GM12875 (cell line): ENCODE results near the gene PGM2L1.

ENCODE experiments used
- H3K4me3 ChIP-seq: one replicate; pipeline ENCODE4 v1.5.1; 2011; ENCODE audit warnings: low read depth, low read length, control low read depth
- CTCF ChIP-seq: IDR thresholded peaks from 2 replicates; pipeline ENCODE4 v1.5.1; 2011; ENCODE audit warnings: low read depth, mild to moderate bottlenecking, control low read depth, inconsistent platforms, low read length, moderate library complexity, borderline replicate concordance; ENCODE audit not compliant: insufficient read depth

Gene PGM2L1

GRCh38 chr11:74325649-74326645, 72.3 kb downstream of the PGM2L1 start:
- H3K4me3 ChIP-seq: no peak overlapping the region
- no peak for TF ChIP-seq CTCF

DNA sequence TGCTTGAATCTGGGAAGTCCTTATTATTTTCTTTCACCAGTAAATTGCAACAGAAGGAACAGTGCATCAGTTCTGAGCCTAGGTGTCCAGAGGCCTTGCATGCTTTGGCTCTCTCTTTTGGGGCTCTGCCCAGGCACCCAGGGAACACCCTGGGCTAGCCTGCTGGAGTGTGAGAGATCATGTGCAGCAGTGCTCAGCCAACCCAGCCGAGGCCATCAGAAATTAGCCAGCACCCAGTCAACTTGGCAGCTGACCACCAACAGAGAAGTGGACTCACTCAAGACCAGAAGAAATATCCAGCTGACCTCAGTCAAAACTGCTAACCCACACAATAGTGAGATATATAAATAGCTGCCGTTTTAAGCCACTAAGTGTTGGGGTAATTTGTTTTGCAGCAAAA, 75.6 kb downstream of the PGM2L1 start:
- no peak overlapping the region for H3K4me3 ChIP-seq
- no peak for TF ChIP-seq CTCF

GRCh38 chr11:74321487-74322188, 76.6 kb downstream of the PGM2L1 start:
- peak; percentile 62; the same call in 1 of the 2 replicates for TF ChIP-seq CTCF

DNA sequence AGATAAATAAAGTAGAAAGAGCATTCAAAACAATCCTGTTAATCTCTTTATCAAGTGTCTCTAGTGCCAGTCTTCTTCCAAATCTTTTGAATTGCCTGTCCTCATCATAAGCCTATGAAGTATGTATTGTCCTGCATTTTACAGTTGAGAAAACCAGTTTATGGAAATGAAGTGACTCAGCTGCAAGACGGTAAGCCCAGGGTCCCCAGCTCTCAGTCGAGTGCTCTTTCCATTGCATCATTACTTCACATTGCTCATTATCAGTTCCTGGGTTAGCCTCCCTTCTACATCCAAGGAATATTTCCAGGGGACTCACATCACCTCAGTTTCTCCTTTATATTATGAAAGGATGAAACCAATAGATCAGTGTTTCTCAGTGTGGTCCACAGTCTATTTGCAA, 77.7 kb downstream of the PGM2L1 start:
- H3K4me3 ChIP-seq: no peak overlapping the region
- TF ChIP-seq CTCF: no peak

More at GRCh38 chr11:74321487-74322188, 76.6 kb downstream of the PGM2L1 start:
- no peak overlapping the region for H3K4me3 ChIP-seq

- no peak overlapping the region for H3K4me3 ChIP-seq
- no peak for TF ChIP-seq CTCF
These were observed 79.0 kb downstream of the PGM2L1 start for GRCh38 chr11:74319139-74319816.

GRCh38 chr11:74318241-74318932, 79.8 kb downstream of the PGM2L1 start:
- no peak for TF ChIP-seq CTCF
- no peak overlapping the region for H3K4me3 ChIP-seq
